ENCODE results near the gene OPHN1. TPM values are rescaled to one million over a fixed set of nuclear protein-coding genes. Genes with fewer than 3 reads are reported as not detected.

OPHN1 gene
- total RNA-seq, 2 experiments from 2014 or later, result 0.04 TPM; not detected in 1

GRCh38 chrX:68363984-68364383, 69.3 kb downstream of the OPHN1 start:
- ChIA-PET CTCF (no interaction called here), POLR2A (no interaction called here)
- no peaks in the 10 kb centered on the region for H3K9me3 Mint-ChIP-seq
- TF ChIP-seq, protein P1, sequence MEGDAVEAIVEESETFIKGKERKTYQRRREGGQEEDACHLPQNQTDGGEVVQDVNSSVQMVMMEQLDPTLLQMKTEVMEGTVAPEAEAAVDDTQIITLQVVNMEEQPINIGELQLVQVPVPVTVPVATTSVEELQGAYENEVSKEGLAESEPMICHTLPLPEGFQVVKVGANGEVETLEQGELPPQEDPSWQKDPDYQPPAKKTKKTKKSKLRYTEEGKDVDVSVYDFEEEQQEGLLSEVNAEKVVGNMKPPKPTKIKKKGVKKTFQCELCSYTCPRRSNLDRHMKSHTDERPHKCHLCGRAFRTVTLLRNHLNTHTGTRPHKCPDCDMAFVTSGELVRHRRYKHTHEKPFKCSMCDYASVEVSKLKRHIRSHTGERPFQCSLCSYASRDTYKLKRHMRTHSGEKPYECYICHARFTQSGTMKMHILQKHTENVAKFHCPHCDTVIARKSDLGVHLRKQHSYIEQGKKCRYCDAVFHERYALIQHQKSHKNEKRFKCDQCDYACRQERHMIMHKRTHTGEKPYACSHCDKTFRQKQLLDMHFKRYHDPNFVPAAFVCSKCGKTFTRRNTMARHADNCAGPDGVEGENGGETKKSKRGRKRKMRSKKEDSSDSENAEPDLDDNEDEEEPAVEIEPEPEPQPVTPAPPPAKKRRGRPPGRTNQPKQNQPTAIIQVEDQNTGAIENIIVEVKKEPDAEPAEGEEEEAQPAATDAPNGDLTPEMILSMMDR (IDR thresholded peaks at IDR 0.05), result no peak
- H3K27ac Mint-ChIP-seq, result no peak overlapping the region
- no peak for DNase-seq
- no peaks in the 10 kb centered on the region for H3K36me3 Mint-ChIP-seq (ENCODE audit: low read depth)
- ATAC-seq, result no peak
- H3K27me3 Mint-ChIP-seq, result no peaks in the 10 kb centered on the region
- no peak overlapping the region for H3K4me3 Mint-ChIP-seq
- intact Hi-C loops (cut with micrococcal nuclease), result no loop called here
- H3K4me1 Mint-ChIP-seq (ENCODE audit: low read depth), result no peaks in the 10 kb centered on the region

- intact Hi-C loops (cut with micrococcal nuclease), result no loop called here
- POLR2A ChIA-PET, result no interaction called here
- Mint-ChIP-seq H3K9me3 (no peaks in the 10 kb centered on the region), H3K27me3 (no peaks in the 10 kb centered on the region), H3K4me3 (no peak overlapping the region), H3K4me1 (ENCODE audit: low read depth) (no peaks in the 10 kb centered on the region), H3K36me3 (ENCODE audit: low read depth) (no peaks in the 10 kb centered on the region), H3K27ac (no peak overlapping the region)
- ATAC-seq (no peak), DNase-seq (no peak)
- TF ChIP-seq, protein P1 (IDR thresholded peaks at IDR 0.05), result no peak
- CTCF ChIA-PET, result no interaction called here
Measured at GRCh38 chrX:68358679-68359078, 74.6 kb downstream of the OPHN1 start.

DNA sequence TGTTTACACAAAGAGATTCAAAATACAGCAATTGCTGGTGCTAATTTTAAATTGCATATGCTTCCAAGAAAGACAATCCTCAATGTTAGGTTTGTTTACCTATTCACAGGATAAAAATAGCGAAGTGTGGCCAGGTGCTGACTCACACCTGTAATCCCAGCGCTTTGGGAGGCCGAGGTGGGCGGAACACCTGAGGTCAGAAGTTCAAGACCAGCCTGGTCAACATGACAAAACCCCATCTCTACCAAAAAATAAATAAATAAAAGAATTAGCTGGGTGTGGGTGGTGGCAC, 77.7 kb downstream of the OPHN1 start:
- CTCF ChIA-PET, result no interaction called here
- Mint-ChIP-seq H3K4me3 (no peak overlapping the region), H3K27me3 (no peaks in the 10 kb centered on the region), H3K36me3 (ENCODE audit: low read depth) (no peaks in the 10 kb centered on the region), H3K27ac (no peak overlapping the region), H3K9me3 (no peaks in the 10 kb centered on the region), H3K4me1 (ENCODE audit: low read depth) (no peaks in the 10 kb centered on the region)
- POLR2A ChIA-PET, result no interaction called here
- TF ChIP-seq, protein P1 (IDR thresholded peaks at IDR 0.05), result no peak
- no peak for DNase-seq
- ATAC-seq, result no peak
- intact Hi-C loops (cut with micrococcal nuclease), result no loop called here

DNA sequence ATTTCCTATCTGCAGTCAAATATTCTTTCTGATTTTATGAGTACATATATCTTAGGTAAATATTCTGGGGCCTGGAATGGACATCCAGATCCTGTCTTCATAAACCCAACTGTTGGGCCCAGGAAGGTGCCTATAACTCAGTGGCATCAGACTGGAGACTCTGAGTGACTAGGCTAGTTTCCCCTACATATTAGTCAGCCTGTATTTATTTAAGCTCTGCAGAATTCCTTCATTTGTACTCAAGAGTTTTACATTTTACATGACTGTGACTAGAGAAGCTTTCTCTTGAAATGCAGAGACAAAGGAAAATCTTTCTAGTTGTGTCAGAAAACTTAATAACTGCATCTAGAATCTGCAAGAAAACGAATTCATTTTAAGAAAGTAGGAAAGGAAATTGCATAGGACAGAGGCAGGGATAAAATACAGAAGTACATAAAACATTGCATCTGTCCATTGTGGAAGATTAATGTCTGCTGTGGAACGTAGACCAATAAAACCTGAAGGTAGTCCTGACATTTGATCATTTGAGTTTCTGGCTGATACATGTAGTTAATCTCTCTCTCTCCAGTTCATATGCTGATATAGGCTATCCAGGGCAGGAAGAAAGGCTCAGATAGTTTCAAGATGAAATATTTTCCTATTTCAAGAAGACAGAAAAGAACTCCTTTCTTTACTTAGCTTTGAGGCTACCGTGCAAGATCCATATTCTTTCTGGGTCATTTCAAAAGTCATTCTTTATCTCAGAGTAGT, 78.2 kb downstream of the OPHN1 start:
- no peaks in the 10 kb centered on the region for H3K27me3 Mint-ChIP-seq
- ChIA-PET CTCF (no interaction called here), POLR2A (no interaction called here)
- intact Hi-C loops (cut with micrococcal nuclease), result no loop called here
- TF ChIP-seq, protein P1 (IDR thresholded peaks at IDR 0.05), result no peak
- no peaks in the 10 kb centered on the region for H3K36me3 Mint-ChIP-seq (ENCODE audit: low read depth)
- DNase-seq, result no peak
- H3K4me1 Mint-ChIP-seq (ENCODE audit: low read depth), result no peaks in the 10 kb centered on the region
- H3K9me3 Mint-ChIP-seq, result no peaks in the 10 kb centered on the region
- H3K27ac Mint-ChIP-seq, result no peak overlapping the region
- no peak overlapping the region for H3K4me3 Mint-ChIP-seq
- no peak for ATAC-seq

GRCh38 chrX:68345025-68345424, 88.3 kb downstream of the OPHN1 start:
- no peak overlapping the region for H3K4me3 Mint-ChIP-seq
- H3K4me1 Mint-ChIP-seq (ENCODE audit: low read depth), result no peaks in the 10 kb centered on the region
- TF ChIP-seq, protein P1 (IDR thresholded peaks at IDR 0.05), result no peak
- no peaks in the 10 kb centered on the region for H3K9me3 Mint-ChIP-seq
- POLR2A ChIA-PET, result no interaction called here
- no peaks in the 10 kb centered on the region for H3K36me3 Mint-ChIP-seq (ENCODE audit: low read depth)
- no peak overlapping the region for H3K27ac Mint-ChIP-seq
- DNase-seq (no peak), ATAC-seq (no peak)
- no peaks in the 10 kb centered on the region for H3K27me3 Mint-ChIP-seq
- CTCF ChIA-PET, result no interaction called here
- intact Hi-C loops (cut with micrococcal nuclease), result no loop called here
